Vagina (tissue), 2 donors: ENCODE data around the gene LAMC1. TPM values are rescaled to one million over a fixed set of nuclear protein-coding genes. Genes with fewer than 3 reads are reported as not detected.
A peak's percentile ranks its signal among the peaks of the same experiment; 100 is the strongest.

Experiments used
- DNase-seq, 2 donors: peaks; one replicate each; pipeline ENCODE4 v3.0.0-alpha.2; 2017; ENCODE audit errors: extremely low spot score in 2 of 2
- H3K27ac ChIP-seq: fragments of 200-600 bp; sonication (generic); one replicate; pipeline ENCODE4 v1.5.1; 2019
- H3K27me3 ChIP-seq: fragments of 200-600 bp; sonication (generic); one replicate; pipeline ENCODE4 v1.5.1; 2019
- H3K36me3 ChIP-seq, 2 donors: fragments of 200-600 bp; sonication (generic); one replicate each; pipeline ENCODE4 v1.5.1; 2017 to 2019
- H3K4me1 ChIP-seq: fragments of 200-600 bp; sonication (generic); one replicate; pipeline ENCODE4 v1.5.1; 2019
- H3K4me3 ChIP-seq, 2 donors: fragments of 200-600 bp; sonication (generic); 1 replicate in 1 of 2; 2 replicates in 1 of 2; pipeline ENCODE4 v1.5.1; 2016 to 2019
- H3K9me3 ChIP-seq: fragments of 200-600 bp; sonication (generic); one replicate; pipeline ENCODE4 v1.5.1; 2019
- POLR2A ChIP-seq, 2 donors: fragments of 450-650 bp; IDR thresholded peaks; one replicate each; pipeline ENCODE4 v1.6.1; 2017; ENCODE audit warnings: antibody characterized with exemption in 2 of 2, mild to moderate bottlenecking in 2 of 2, moderate library complexity in 2 of 2
- POLR2AphosphoS5 ChIP-seq, 2 donors: sonication (generic); formaldehyde crosslinking; IDR thresholded peaks; one replicate each; pipeline ENCODE4 v1.9.0; 2017; ENCODE audit warnings: antibody characterized with exemption in 2 of 2, mild to moderate bottlenecking in 2 of 2, low read depth in 1 of 2; ENCODE audit not compliant: insufficient read depth in 1 of 2
- intact Hi-C: fragments of 100-400 bp; cut with DNase I; formaldehyde crosslinking; loops from one replicate; pipeline ENCODE4 v1.15.1; 2023
- total RNA-seq: library from RNA; depleted of rRNA; stranded (reverse); fragments of >200 nt; gene quantifications from one replicate; pipeline ENCODE4 v1.2.3, GENCODE V29; 2016
- TF ChIP-seq, protein P1 (sequence below), 3 experiments: fragments of 450-650 bp in 2 of 3; fragments of 200-600 bp in 1 of 3; sonication (generic) in 1 of 3; IDR thresholded peaks; one replicate each; pipeline ENCODE4 v1.5.1; 2017 to 2019; ENCODE audit warnings: antibody characterized with exemption in 3 of 3, mild to moderate bottlenecking in 2 of 3, moderate library complexity in 2 of 3

Gene LAMC1
- total RNA-seq, 1 donor from 2014 or later, result 217 TPM

DNA sequence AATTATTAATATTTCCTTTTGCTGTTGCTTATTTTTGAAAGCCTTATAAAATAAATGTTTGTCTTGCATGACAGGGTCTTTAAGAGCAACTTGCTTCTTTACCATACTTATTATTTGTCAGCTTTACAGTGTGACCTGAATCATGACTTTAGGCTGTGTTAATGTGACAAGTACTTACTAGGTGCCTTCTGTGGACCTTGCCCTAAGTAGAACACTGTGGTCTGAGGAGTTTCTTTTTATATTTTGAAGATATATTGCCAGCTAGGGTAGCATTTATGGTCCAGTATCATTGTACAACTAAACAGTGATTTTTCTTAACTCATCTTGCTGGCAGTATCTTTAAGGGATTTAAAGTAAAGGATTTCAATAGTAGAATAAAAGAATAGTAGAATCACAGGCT is 117.4 kb downstream of the LAMC1 start:
- H3K4me1 ChIP-seq, result peaks cover 33% of the 10 kb centered on the region
- intact Hi-C loops, result no loop called here
- no peak for TF ChIP-seq POLR2AphosphoS5 (IDR thresholded peaks at IDR 0.05; ENCODE audit: insufficient read depth in 1 of 2, low read depth in 1 of 2)
- no peak for TF ChIP-seq POLR2A (IDR thresholded peaks at IDR 0.05)
- TF ChIP-seq, protein P1, sequence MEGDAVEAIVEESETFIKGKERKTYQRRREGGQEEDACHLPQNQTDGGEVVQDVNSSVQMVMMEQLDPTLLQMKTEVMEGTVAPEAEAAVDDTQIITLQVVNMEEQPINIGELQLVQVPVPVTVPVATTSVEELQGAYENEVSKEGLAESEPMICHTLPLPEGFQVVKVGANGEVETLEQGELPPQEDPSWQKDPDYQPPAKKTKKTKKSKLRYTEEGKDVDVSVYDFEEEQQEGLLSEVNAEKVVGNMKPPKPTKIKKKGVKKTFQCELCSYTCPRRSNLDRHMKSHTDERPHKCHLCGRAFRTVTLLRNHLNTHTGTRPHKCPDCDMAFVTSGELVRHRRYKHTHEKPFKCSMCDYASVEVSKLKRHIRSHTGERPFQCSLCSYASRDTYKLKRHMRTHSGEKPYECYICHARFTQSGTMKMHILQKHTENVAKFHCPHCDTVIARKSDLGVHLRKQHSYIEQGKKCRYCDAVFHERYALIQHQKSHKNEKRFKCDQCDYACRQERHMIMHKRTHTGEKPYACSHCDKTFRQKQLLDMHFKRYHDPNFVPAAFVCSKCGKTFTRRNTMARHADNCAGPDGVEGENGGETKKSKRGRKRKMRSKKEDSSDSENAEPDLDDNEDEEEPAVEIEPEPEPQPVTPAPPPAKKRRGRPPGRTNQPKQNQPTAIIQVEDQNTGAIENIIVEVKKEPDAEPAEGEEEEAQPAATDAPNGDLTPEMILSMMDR (IDR thresholded peaks at IDR 0.05), result no peak
- H3K4me3 ChIP-seq, result no peak overlapping the region
- no peak overlapping the region for H3K27ac ChIP-seq
- H3K9me3 ChIP-seq, result no peaks in the 10 kb centered on the region
- DNase-seq, result no peak
- H3K27me3 ChIP-seq, result no peaks in the 10 kb centered on the region
- peaks cover 0 to 26% of the 10 kb centered on the region in 2 donors for H3K36me3 ChIP-seq

DNA sequence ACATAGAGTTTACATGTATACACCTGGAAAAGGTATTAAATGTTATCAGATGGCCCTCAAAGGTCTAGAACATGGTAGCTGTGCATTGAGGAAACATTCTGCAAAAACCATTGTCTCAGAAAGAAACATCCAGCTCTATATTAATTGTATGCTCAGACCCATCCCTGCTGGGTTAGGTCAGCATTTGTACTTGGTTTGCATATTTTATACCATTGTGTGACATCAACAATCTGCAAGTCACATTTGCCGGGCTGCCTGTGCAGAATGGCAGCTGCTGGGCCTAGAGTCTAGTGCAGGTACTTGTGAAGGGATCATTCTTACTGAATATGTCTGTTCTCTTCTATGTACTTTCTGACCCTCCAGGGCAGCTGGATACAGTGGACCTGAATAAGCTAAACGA is 119.0 kb downstream of the LAMC1 start:
- no peak for TF ChIP-seq POLR2A (IDR thresholded peaks at IDR 0.05)
- TF ChIP-seq, protein P1 (IDR thresholded peaks at IDR 0.05), result no peak
- no peak for TF ChIP-seq POLR2AphosphoS5 (IDR thresholded peaks at IDR 0.05; ENCODE audit: insufficient read depth in 1 of 2, low read depth in 1 of 2)
- intact Hi-C loops, result no loop called here
- Histone ChIP-seq H3K4me1 (peaks cover 26% of the 10 kb centered on the region), H3K36me3 (peaks cover 0 to 12% of the 10 kb centered on the region in 2 donors), H3K9me3 (no peaks in the 10 kb centered on the region), H3K4me3 (no peak overlapping the region), H3K27me3 (no peaks in the 10 kb centered on the region), H3K27ac (no peak overlapping the region)
- DNase-seq, result no peak

DNA sequence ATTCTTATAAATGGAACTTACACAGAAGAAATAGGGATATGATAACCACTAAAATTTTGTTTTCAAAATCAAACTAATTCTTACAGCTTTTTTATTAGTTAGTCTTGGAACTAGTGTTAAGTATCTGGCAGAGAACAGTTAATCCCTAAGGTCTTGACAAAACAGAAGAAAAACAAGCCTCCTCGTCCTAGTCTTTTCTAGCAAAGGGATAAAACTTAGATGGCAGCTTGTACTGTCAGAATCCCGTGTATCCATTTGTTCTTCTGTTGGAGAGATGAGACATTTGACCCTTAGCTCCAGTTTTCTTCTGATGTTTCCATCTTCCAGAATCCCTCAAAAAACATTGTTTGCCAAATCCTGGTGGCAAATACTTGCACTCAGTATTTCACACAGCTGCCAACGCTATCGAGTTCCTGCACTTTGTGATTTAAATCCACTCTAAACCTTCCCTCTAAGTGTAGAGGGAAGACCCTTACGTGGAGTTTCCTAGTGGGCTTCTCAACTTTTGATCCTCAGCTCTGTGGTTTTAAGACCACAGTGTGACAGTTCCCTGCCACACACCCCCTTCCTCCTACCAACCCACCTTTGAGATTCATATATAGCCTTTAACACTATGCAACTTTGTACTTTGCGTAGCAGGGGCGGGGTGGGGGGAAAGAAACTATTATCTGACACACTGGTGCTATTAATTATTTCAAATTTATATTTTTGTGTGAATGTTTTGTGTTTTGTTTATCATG is 120.5 kb downstream of the LAMC1 start:
- DNase-seq, result no peak
- Histone ChIP-seq H3K4me3 (no peak overlapping the region), H3K9me3 (no peaks in the 10 kb centered on the region), H3K4me1 (peaks cover 23% of the 10 kb centered on the region), H3K36me3 (peaks cover 0 to 12% of the 10 kb centered on the region in 2 donors), H3K27ac (peak overlapping the region; percentile 25), H3K27me3 (no peaks in the 10 kb centered on the region)
- intact Hi-C loops, result no loop called here
- TF ChIP-seq, protein P1 (IDR thresholded peaks at IDR 0.05), result no peak
- TF ChIP-seq POLR2AphosphoS5 (IDR thresholded peaks at IDR 0.05; ENCODE audit: insufficient read depth in 1 of 2, low read depth in 1 of 2) (no peak), POLR2A (IDR thresholded peaks at IDR 0.05) (no peak)

DNA sequence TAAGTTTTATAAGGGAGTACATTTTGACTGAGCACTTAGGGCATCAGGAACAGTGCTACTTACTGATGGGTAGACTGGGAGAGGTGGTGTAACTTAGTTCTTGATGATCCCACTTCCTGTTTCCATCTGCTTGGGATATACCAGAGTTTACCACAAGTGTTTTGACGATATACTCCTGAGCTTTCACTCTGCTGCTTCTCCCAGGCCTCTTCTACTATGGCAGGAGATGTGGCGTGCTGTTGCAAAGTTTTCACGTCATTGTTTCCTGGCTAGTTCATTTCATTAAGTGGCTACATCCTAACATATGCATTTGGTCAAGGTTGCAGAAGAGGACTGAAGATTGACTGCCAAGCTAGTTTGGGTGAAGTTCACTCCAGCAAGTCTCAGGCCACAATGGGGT is 121.5 kb downstream of the LAMC1 start:
- Histone ChIP-seq H3K4me1 (peaks cover 23% of the 10 kb centered on the region), H3K4me3 (no peak overlapping the region), H3K9me3 (no peaks in the 10 kb centered on the region), H3K36me3 (peaks cover 0 to 12% of the 10 kb centered on the region in 2 donors), H3K27me3 (no peaks in the 10 kb centered on the region), H3K27ac (no peak overlapping the region)
- TF ChIP-seq, protein P1 (IDR thresholded peaks at IDR 0.05), result no peak
- no peak for TF ChIP-seq POLR2A (IDR thresholded peaks at IDR 0.05)
- no peak for TF ChIP-seq POLR2AphosphoS5 (IDR thresholded peaks at IDR 0.05; ENCODE audit: insufficient read depth in 1 of 2, low read depth in 1 of 2)
- intact Hi-C loops, result no loop called here
- DNase-seq, result no peak

DNA sequence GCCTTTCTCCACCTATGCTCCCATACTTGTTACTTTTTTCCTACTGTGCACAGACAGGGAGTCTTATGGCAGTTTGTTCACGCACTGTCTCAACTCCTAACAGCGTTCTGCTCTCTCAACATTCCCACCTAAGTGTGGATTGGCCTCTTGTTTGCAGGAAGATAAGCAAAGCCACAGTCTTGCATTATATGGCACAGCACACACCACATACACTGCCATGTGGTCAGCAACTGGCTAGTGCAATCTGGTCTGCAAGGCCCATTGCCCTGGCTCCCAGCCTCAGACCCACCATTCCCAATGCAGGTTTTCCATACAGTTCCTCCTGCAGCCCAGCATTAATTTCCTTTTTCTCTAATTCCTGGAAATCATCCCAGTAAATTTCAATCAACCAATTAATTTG is 124.5 kb downstream of the LAMC1 start:
- Histone ChIP-seq H3K27ac (peak overlapping the region; percentile 64), H3K4me1 (peaks cover 21% of the 10 kb centered on the region), H3K4me3 (no peak overlapping the region), H3K9me3 (no peaks in the 10 kb centered on the region), H3K27me3 (no peaks in the 10 kb centered on the region), H3K36me3 (peaks cover 0 to 4% of the 10 kb centered on the region in 2 donors)
- no peak for TF ChIP-seq POLR2AphosphoS5 (IDR thresholded peaks at IDR 0.05; ENCODE audit: insufficient read depth in 1 of 2, low read depth in 1 of 2)
- no peak for TF ChIP-seq POLR2A (IDR thresholded peaks at IDR 0.05)
- TF ChIP-seq, protein P1 (IDR thresholded peaks at IDR 0.05), result no peak
- intact Hi-C loops, result no loop called here
- no peak for DNase-seq
